ENCODE results near the gene CCDC40. TPM values are rescaled to one million over a fixed set of nuclear protein-coding genes. Genes with fewer than 3 reads are reported as not detected.

Gene CCDC40
- total RNA-seq, 1 donor from 2014 or later = 2.6 TPM

- no peak for DNase-seq (ENCODE audit: extremely low read depth, low read depth, low spot score)
Observed at GRCh38 chr17:79997011-79997660, 39.3 kb upstream of the CCDC40 start.

- no peak for DNase-seq (ENCODE audit: extremely low read depth, low read depth, low spot score)
Observed at GRCh38 chr17:80000136-80000535, 36.3 kb upstream of the CCDC40 start.

GRCh38 chr17:80000981-80001775 lies 35.3 kb upstream of the CCDC40 start:
- DNase-seq (ENCODE audit: extremely low read depth, low read depth, low spot score) = no peak

GRCh38 chr17:80002070-80002641 lies 34.3 kb upstream of the CCDC40 start:
- no peak for DNase-seq (ENCODE audit: extremely low read depth, low read depth, low spot score)

- no peak for DNase-seq (ENCODE audit: extremely low read depth, low read depth, low spot score)
Observed at GRCh38 chr17:80002690-80003490, 33.6 kb upstream of the CCDC40 start.

- DNase-seq (ENCODE audit: extremely low read depth, low read depth, low spot score) = no peak
Observed at GRCh38 chr17:80003969-80004368, 32.5 kb upstream of the CCDC40 start.

GRCh38 chr17:80005360-80006338 lies 30.8 kb upstream of the CCDC40 start:
- DNase-seq (ENCODE audit: extremely low read depth, low read depth, low spot score) = no peak

- DNase-seq (ENCODE audit: extremely low read depth, low read depth, low spot score) = no peak
Observed at GRCh38 chr17:80006339-80006720, 30.1 kb upstream of the CCDC40 start.

GRCh38 chr17:80006811-80007752 lies 29.4 kb upstream of the CCDC40 start:
- DNase-seq (ENCODE audit: extremely low read depth, low read depth, low spot score) = no peak

GRCh38 chr17:80007939-80008338 lies 28.5 kb upstream of the CCDC40 start:
- no peak for DNase-seq (ENCODE audit: extremely low read depth, low read depth, low spot score)

- DNase-seq (ENCODE audit: extremely low read depth, low read depth, low spot score) = no peak
Observed at GRCh38 chr17:80008383-80008840, 28.0 kb upstream of the CCDC40 start.

GRCh38 chr17:80008848-80009247 lies 27.6 kb upstream of the CCDC40 start:
- DNase-seq (ENCODE audit: extremely low read depth, low read depth, low spot score) = no peak

- no peak for DNase-seq (ENCODE audit: extremely low read depth, low read depth, low spot score)
Observed at GRCh38 chr17:80009391-80010282, 26.8 kb upstream of the CCDC40 start.

- DNase-seq (ENCODE audit: extremely low read depth, low read depth, low spot score) = no peak
Observed at GRCh38 chr17:80010283-80010858, 26.1 kb upstream of the CCDC40 start.

- DNase-seq (ENCODE audit: extremely low read depth, low read depth, low spot score) = no peak
Observed at GRCh38 chr17:80011989-80012555, 24.4 kb upstream of the CCDC40 start.

- no peak for DNase-seq (ENCODE audit: extremely low read depth, low read depth, low spot score)
Observed at GRCh38 chr17:80012765-80013741, 23.4 kb upstream of the CCDC40 start.

All from glomerular endothelial cell (primary cell).